GM21723 (cell line): ENCODE data around the gene ANP32B.
"Not testable (repeated sequence)": the region's sequence is repeated elsewhere in the genome, so short reads cannot be mapped to it uniquely, and the experiment has no call there.

Experiments used
- ATAC-seq: cut with Tn5 transposase; IDR thresholded peaks from one replicate; pipeline ENCODE4 v1.9.1; 2021; ENCODE audit warnings: mild to moderate bottlenecking, moderate library complexity; ENCODE audit not compliant: unreplicated experiment

The ANP32B gene

DNA sequence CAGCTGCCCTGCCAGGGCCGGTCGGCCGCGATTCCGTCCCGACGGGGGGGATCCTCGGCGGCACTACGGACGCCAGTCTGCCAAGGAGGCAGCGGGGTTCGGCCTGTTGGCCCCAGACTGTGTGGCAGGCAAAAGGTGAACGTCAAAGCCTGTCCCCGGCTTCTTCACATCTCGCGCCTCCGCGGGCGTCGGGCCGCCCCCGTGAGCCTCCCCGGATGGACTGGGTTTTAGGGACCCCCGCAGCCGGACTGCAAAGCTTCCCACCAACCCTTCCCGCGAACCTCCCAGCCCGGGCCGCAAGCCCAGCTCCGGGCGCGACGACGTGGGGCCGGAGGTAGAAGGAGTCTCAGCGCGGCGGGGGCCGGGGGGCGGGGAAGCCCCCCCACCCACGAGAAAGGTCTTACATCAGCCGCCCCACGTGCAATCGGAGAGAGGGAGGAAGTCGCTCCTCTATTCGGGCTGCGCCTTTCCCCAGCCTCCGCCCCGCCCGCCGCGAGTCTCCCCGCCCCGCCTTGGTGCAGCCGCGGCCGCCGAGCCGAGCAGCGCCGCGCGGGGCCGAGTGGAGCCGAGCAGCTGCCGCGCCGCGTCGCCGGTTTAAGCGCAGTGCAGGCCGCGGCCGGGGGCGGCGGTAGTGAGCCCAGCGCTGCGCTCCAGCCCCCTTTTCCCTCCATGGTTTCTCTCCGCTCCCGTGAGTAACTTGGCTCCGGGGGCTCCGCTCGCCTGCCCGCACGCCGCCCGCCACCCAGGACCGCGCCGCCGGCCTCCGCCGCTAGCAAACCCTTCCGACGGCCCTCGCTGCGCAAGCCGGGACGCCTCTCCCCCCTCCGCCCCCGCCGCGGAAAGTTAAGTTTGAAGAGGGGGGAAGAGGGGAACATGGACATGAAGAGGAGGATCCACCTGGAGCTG is at the start of gene ANP32B:
TSS of gene ANP32B (plus strand) at position 659 of the 906 bp plus-strand sequence. CDS start at position 874, 215 bp downstream.
- ATAC-seq = peak; percentile 72

DNA sequence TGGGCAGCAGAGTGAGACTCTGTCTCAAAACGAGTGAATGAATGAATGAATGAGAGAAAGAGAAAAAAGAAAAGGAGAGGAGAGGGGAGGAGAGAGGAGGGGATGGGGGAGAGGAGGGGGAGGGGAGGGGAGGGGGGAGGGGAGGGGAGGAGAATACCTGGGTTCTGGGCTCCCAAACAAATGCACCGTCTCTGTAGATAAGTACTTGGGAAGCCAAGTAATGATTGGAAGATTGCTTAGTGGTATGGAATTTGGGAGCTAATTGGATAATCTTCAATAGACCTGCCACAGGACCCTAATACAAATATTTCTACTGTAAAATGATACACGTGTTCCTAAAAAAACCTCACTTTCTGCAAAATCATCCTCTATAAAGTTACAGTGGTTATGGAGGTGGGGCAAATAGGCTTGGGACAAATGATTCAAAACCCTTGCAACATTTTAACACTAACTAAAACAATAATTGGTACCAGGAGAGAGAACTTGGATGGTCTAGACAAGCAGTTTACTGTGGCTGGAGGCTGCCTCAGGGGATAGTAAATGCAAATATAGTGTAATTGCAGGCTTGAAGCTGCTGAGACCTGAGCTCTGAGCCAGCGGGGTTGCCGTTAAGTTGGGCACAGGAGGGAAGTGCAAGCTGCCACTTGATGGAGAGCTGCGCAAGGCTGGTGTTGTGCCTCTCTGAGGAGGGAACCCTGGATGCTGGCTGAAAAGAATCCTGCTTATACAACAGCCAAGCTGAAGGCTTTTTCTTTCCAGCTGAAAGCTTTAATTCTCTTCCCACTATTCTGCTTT is 48.6 kb upstream of the ANP32B start:
- ATAC-seq = no peak

- ATAC-seq = no peak
Measured at GRCh38 chr9:97935276-97935675, 47.9 kb upstream of the ANP32B start.

DNA sequence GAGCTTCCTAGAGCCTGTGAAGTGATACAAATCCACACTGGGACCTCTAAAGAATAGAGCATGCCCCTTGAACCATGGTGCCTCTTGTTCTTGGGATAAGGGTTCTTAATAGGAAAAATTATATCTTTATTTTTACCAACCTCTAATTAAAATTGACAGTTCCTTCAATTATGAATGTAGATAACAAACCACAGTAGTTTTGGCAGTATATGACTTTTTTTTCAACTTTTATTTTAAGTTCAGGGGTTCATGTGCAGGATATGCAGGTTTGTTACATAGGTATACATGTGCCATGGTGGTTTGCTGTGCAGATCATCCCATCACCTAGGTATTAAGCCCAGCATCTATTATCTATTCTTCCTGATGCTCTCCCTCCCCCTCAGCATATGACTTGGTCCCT is 46.1 kb upstream of the ANP32B start:
- no peak for ATAC-seq

DNA sequence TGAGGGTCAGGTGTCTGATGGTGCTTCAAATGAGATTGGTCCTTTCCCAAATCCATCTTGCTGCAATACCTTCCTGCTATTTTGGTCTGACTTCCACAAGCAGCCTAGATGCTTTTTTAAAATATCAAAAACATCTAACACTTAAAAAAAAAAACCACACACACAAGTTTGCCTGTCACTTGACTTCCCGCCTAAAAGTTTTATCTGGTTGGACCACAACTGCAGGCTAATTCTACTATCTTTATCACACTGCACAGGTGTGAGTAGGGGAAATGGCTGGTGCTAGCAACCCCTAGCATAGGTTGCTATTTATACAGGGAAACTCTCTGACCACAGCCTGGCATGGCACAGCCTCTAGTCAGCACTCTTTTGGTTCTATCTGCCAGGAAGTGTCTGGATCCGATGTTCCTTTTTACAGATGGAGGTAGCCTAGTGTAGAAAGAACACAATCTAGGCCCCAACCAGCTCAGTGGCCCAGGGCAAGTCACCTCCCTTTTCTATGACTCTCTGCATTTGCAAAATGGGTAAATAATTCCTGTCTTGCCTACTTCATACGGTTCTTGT is 45.0 kb upstream of the ANP32B start, which contains the start of gene HEMGN:
TSS of gene HEMGN (minus strand) at position 92 of the 564 bp plus-strand sequence. CDS start at position 56, 36 bp downstream.
- peak; percentile 62 for ATAC-seq

DNA sequence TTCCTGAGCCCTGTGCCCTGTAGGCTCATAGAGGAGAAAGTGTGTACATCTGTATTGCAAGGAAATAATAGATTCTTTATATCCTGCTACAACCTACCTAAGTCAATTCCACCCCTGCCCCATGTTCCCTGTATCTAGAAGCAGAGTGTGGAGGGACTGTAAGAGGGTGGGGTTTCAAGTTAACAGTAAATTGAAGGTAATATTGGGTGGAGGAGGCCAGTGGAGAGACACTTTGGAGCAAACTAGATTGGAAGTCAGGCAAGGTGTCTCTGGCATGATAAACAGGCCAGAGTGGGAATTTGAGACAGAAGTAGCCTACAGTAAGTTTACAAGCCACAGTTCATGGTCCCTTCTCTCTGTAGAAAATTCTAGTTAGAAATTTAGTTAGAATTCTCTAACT is 42.9 kb upstream of the ANP32B start:
- ATAC-seq = no peak

- no peak for ATAC-seq
Measured at GRCh38 chr9:97940741-97941140, 42.4 kb upstream of the ANP32B start.

GRCh38 chr9:97941323-97941722 is 41.8 kb upstream of the ANP32B start:
- ATAC-seq = no peak

DNA sequence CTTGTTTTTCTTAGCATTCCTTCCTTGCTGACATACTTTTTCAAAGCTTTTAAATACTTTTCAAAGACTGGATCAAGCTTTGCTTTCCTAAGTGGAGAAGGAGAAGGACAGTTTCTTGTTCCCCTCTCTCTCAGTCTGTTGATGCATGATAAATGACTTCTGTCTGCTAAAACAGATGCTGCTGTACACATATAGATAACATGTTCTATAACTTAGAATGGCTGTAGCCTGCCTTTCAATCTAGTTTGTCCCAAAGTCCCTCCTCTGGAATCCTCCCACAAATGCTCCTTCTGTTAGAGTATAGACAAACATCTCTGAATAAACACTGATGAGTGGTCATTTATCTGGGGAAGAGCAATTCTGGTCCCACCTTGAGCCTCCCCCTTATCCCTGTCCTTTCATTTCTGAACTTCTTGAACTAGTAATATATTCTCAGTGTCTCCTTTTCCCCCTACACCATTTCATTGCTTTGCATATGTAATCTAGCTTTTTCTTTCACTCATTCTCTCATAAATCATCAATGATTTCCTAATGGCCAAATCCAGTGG is 39.8 kb upstream of the ANP32B start:
- ATAC-seq = no peak

- no peak for ATAC-seq
Measured at GRCh38 chr9:97944612-97945011, 38.5 kb upstream of the ANP32B start.

- ATAC-seq = not testable (repeated sequence)
Measured at GRCh38 chr9:97945470-97945869, 37.7 kb upstream of the ANP32B start.

DNA sequence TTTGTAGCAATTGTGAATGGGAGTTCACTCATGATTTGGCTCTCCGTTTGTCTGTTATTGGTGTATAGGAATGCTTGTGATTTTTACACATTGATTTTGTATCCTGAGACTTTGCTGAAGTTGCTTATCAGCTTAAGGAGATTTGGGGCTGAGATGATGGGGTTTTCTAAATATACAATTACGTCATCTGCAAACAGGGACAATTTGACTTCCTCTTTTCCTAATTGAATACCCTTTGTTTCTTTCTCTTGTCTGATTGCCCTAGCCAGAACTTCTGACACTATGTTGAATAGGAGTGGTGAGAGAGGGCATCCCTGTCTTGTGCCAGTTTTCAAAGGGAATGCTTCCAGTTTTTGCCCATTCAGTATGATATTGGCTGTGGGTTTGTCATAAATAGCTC is 36.0 kb upstream of the ANP32B start:
- not testable (repeated sequence) for ATAC-seq

- not testable (repeated sequence) for ATAC-seq
Measured at GRCh38 chr9:97950873-97951272, 32.3 kb upstream of the ANP32B start.

DNA sequence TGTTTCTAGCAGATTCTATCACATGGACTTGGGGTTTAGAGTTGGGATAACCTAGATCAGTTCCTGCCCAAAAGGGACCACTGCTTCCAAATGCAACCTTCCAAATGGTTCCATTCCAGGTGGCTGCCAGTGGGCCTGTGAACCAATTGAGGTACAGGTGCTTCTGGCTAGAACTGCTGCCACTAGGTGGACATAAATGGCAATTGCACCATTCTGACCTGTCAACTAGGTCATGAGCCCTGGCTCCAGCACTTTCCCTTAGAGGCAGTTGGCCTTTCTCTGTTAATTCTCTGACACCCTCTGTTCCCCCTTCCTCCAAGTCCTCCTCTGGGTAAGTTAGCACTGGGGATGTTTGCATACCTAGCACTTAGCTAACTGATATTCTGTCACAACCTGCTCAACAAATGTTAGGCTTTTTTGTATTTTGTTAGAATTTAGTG is 28.6 kb upstream of the ANP32B start:
- peak; percentile 75 for ATAC-seq

DNA sequence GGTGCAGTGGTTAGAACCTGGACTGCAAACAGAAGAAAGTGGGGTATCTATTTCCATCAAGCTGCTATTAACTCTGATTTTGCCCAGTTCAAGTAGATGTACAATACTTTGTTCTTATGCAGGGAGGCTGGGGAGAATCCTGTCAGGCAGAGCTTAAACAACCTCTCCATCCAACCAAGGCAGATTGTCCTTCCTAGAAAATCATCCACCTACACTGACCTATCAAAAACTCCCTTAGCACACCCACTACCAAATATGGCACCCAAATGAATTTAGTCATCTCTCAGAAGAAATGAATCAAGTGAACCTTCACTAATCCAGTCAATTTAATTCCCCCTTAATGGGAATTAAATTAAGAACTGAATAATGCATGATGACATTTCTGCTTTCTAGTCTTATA is 26.8 kb upstream of the ANP32B start:
- no peak for ATAC-seq

DNA sequence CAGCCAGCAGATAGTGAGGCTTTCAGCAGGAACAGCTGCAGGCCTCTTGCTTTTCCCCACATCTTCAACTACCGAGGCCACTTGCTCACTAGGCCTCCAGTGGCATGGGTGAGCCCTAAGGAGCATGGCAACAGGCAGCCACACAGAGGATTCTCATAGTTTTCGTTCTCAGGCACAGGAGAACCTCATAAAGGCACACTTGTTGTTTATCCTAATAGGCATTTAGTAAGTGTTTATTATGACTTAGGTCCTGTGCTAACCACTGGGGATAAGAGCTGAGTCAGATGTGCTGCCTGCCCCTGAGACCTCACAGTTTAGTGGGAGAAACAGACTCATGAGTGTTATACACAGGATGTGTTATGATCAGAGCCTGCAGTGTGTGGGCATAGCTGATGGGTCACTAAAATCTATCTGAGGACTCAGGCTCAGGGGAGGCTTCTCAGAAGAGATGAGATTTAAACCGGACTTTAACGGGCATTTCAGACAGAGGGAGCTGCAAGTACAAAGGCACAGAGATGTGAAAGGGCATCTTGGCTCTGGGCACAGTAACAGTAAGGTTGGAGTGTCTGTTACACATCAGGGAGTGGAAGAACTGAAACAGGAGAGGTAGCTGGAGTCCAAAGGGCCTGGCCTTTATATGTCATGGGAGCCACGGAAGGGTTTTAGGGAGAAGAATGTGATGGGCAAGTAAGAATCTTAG is 24.2 kb upstream of the ANP32B start:
- no peak for ATAC-seq

GRCh38 chr9:97959585-97959984 is 23.6 kb upstream of the ANP32B start:
- ATAC-seq = no peak

DNA sequence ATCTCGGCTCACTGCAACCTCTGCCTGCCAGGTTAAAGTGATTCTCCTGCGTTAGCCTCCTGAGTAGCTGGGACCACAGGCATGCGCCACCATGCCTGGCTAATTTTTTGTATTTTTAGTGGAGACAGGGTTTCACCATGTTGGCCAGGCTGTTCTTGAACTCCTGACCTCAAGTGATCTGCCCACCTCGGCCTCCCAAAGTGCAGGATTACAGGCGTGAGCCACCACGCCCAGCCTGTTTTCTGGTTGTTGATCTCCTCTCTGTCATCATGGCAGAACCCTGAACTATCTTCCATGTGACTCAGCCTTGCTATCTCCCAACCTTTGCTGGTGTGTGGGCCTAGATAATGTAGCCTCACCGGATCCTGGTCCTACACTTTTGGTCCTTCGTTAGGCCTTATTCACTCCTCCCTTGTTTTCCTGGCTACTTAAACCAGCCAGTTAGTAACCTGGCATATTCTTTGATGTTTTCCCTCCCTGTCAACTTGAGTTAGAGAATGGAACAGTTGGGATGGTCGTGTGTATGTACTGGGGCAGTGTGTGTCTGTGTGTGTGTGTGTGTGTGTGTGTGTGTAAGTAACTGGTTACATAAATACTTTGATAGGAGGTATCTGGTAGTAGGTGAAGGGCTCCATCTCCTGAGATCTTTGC is 22.3 kb upstream of the ANP32B start:
- not testable (repeated sequence) for ATAC-seq

GRCh38 chr9:97961361-97961760 is 21.8 kb upstream of the ANP32B start:
- ATAC-seq = no peak

DNA sequence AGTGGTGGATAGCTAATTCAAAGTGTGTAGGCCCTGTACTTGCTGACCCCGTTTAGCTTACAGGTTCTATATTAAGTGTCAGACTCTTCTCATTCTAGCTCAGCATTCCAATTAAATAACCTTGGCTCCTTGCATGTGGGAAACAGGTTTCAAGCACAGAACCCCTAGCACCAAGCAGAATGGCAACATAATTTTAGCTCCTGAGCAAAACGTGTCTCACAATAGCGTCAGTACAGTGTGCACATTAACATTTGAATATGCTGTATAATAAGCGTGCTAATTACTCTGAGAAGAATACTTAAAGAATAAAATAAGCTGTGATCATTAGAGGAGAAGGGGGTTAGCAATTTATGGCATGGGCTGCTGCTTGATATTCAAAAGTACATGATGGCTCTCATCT is 21.0 kb upstream of the ANP32B start:
- ATAC-seq = no peak
